K562 (cell line): Measurements from ENCODE around the gene FAM219B. TPM values are rescaled to one million over a fixed set of nuclear protein-coding genes. Genes with fewer than 3 reads are reported as not detected.

ENCODE experiments used
- ATAC-seq: fragments of 200-7000 bp; cut with Tn5 transposase; 3 replicates; pipeline ENCODE4 v1.9.1; 2020; ENCODE audit warnings: moderate library complexity
- BruUV-seq: library from RNA; stranded (reverse); fragments of 400-500 nt; replicated peaks from 2 replicates; lab custom pipeline; 2021; lab: Mats Ljungman, UMichigan
- CTCF ChIA-PET: fragments of 300-600 bp; formaldehyde crosslinking; extraction: SDS; loops from one replicate; lab custom pipeline; 2021; ENCODE audit warnings: low intra/inter-chr PET ratio; lab: Yijun Ruan, JAX
- POLR2A ChIA-PET: fragments of 300-600, 350-650 bp; sonication (Branson Sonifier 250); formaldehyde crosslinking; extraction: SDS; loops from one replicate; lab custom pipeline; 2021; ENCODE audit warnings: antibody characterized with exemption, inconsistent platforms; lab: Yijun Ruan, JAX
- DNase-seq, 4 experiments: peaks; one replicate each; pipeline versions ENCODE4 v3.0.0 to v3.0.0-alpha.2; 2011 to 2018; ENCODE audit warnings: low spot score in 3 of 4, mixed read lengths in 3 of 4; ENCODE audit errors: extremely low read depth in 1 of 4
- FAIRE-seq: peaks from 2 replicates; lab custom pipeline; 2011; peaks lifted over from hg19 to GRCh38; lab: Jason Lieb, UNC
- H2AFZ ChIP-seq: 2 replicates; pipeline ENCODE4 v1.6.0; 2011; ENCODE audit warnings: low read depth, low read length, control low read depth, inconsistent platforms
- H3K27ac ChIP-seq: fragments of 200-600 bp; 3 replicates; pipeline ENCODE4 v1.8.0; 2011; ENCODE audit warnings: low read depth, mild to moderate bottlenecking, control low read depth, inconsistent platforms, low read length, moderate library complexity, mixed read lengths; ENCODE audit errors: extremely low read depth
- H3K27me3 ChIP-seq, 2 experiments: fragments of 300-600 bp in 1 of 2; 2 replicates in 1 of 2; 3 replicates in 1 of 2; pipeline versions ENCODE4 v1.6.0 to v1.8.0; 2011; ENCODE audit warnings: inconsistent platforms in 2 of 2, low read length in 2 of 2, mild to moderate bottlenecking in 1 of 2, mixed read lengths in 1 of 2, moderate library complexity in 1 of 2; ENCODE audit not compliant: control insufficient read depth in 2 of 2, insufficient read depth in 2 of 2
- H3K36me3 ChIP-seq: fragments of 300-600 bp; 3 replicates; pipeline ENCODE4 v1.8.0; 2011; ENCODE audit warnings: mild to moderate bottlenecking, low read length, inconsistent platforms; ENCODE audit not compliant: control insufficient read depth, insufficient read depth
- H3K4me1 ChIP-seq, 2 experiments: fragments of 200-600 bp in 1 of 2; replicated peaks in 1 of 2; 2 replicates in 1 of 2; 3 replicates in 1 of 2; pipeline versions ENCODE4 v1.5.1 to v1.8.0; 2011; ENCODE audit warnings: inconsistent platforms in 2 of 2, low read length in 2 of 2, mild to moderate bottlenecking in 1 of 2, mixed read lengths in 1 of 2, moderate library complexity in 1 of 2; ENCODE audit not compliant: control insufficient read depth in 2 of 2, insufficient read depth in 2 of 2
- H3K4me2 ChIP-seq: 2 replicates; pipeline ENCODE4 v1.6.1; 2011; ENCODE audit warnings: low read length, control low read depth, inconsistent platforms, mixed read lengths; ENCODE audit not compliant: insufficient read depth
- H3K4me3 ChIP-seq: fragments of 200-600 bp; sonication (generic), shearing (Covaris generic); 2 replicates; pipeline ENCODE4 v1.5.1; 2016; ENCODE audit warnings: control low read depth, inconsistent platforms
- H3K79me2 ChIP-seq: fragments of 200-600 bp; 3 replicates; pipeline ENCODE4 v1.8.0; 2011; ENCODE audit warnings: low read length, inconsistent platforms; ENCODE audit not compliant: control insufficient read depth, insufficient read depth
- H3K9ac ChIP-seq, 2 experiments: 2 replicates each; pipeline versions ENCODE4 v1.6.0 to v1.6.1; 2011; ENCODE audit warnings: low read depth in 2 of 2, low read length in 2 of 2, control low read depth in 1 of 2, inconsistent platforms in 1 of 2, mild to moderate bottlenecking in 1 of 2, mixed read lengths in 1 of 2; ENCODE audit not compliant: insufficient read depth in 1 of 2
- H3K9me1 ChIP-seq: one replicate; pipeline ENCODE4 v1.6.0; 2011; ENCODE audit warnings: inconsistent platforms, mild to moderate bottlenecking, low read length, moderate library complexity; ENCODE audit not compliant: control insufficient read depth, insufficient read depth
- H3K9me3 ChIP-seq: replicated peaks from 2 replicates; pipeline ENCODE4 v1.5.1; 2011; ENCODE audit warnings: low read depth, low read length, inconsistent platforms; ENCODE audit not compliant: control insufficient read depth, insufficient read depth
- H4K20me1 ChIP-seq: replicated peaks from 2 replicates; pipeline ENCODE4 v1.6.1; 2011; ENCODE audit warnings: low read length, inconsistent platforms, mixed read lengths; ENCODE audit not compliant: control insufficient read depth, insufficient read depth
- BACH1 ChIP-seq: fragments of 200-800 bp; sonication (Bioruptor generic); IDR thresholded peaks from 2 replicates; pipeline ENCODE4 v1.6.1; 2016; ENCODE audit warnings: missing genetic modification characterization, missing compliant biosample characterization
- CGGBP1 ChIP-seq: fragments of 250-450 bp; sonication (Bioruptor Pico); IDR thresholded peaks from 2 replicates; pipeline ENCODE4 v1.9.0; 2021; ENCODE audit warnings: mild to moderate bottlenecking
- E2F5 ChIP-seq: sonication (generic); formaldehyde crosslinking; IDR thresholded peaks from 2 replicates; pipeline ENCODE4 v1.8.0; 2022; ENCODE audit warnings: mild to moderate bottlenecking, missing genetic modification reagents
- ELF1 ChIP-seq: fragments of 200-800 bp; sonication (Bioruptor generic); IDR thresholded peaks from 2 replicates; pipeline ENCODE4 v1.6.1; 2016; ENCODE audit warnings: missing genetic modification characterization, missing compliant biosample characterization
- ZFP1 ChIP-seq: fragments of 450-650 bp; formaldehyde crosslinking; IDR thresholded peaks from 2 replicates; pipeline ENCODE4 v1.4.0; 2020; ENCODE audit warnings: mild to moderate bottlenecking, mixed read lengths
- ZNF253 ChIP-seq: fragments of 250-450 bp; sonication (Bioruptor Pico); conservative IDR thresholded peaks from 2 replicates; pipeline ENCODE4 v1.6.1; 2021; ENCODE audit warnings: mild to moderate bottlenecking
- ZNF778 ChIP-seq: fragments of 450-650 bp; formaldehyde crosslinking; IDR thresholded peaks from 2 replicates; pipeline ENCODE4 v1.4.0; 2020; ENCODE audit warnings: mild to moderate bottlenecking, moderate library complexity
- WGBS: fragments of 100-300 bp; shearing (Covaris generic); methylation state at CpG from one replicate; pipeline ENCODE4 v1.1.6; 2016; ENCODE audit warnings: low coverage, mixed read lengths; ENCODE audit not compliant: insufficient coverage; ENCODE audit errors: missing lambda C conversion rate; 5-methylcytosine and 5-hydroxymethylcytosine counted together
- in situ Hi-C: fragments of 300-500 bp; cut with MboI; formaldehyde crosslinking; loops from 4 replicates; pipeline ENCODE4 v1.15.0; 2018; ENCODE audit warnings: inconsistent platforms, mixed read lengths
- intact Hi-C: fragments of 100-400 bp; cut with micrococcal nuclease; formaldehyde crosslinking; loops from 2 replicates; pipeline ENCODE4 v1.14.2; 2022
- polyA plus RNA-seq, 8 experiments: library from polyadenylated mRNA; depleted of rRNA in 4 of 8; stranded (reverse) in 5 of 8; unstranded in 3 of 8; fragments of >200 nt; fragmentation: Nextera tagmentation in 2 of 8; fragmentation: Illumina TruSeq in 1 of 8; extraction: Ambion mirVana in 2 of 8; extraction: Trizol in 1 of 8; gene quantifications; 2 replicates each; pipeline versions ENCODE4 v1.2.1 to v1.2.3, GENCODE V29; 2011 to 2014; ENCODE audit warnings: inconsistent platforms in 1 of 8, missing spikeins in 1 of 8
- total RNA-seq, 7 experiments: library from RNA; depleted of rRNA in 6 of 7; stranded (reverse); fragments of >200 nt in 6 of 7; fragmentation: Illumina TruSeq in 2 of 7; extraction: Trizol in 2 of 7; gene quantifications; 2 replicates each; pipeline versions ENCODE4 v1.2.1 to v1.2.3, GENCODE V29; 2011 to 2021; ENCODE audit warnings: low replicate concordance in 1 of 7

The FAM219B gene
- total and polyA plus RNA-seq, 9 of the 15 experiments (the other 6 are each of a cell fraction or from before 2014, with no cell fraction given), result 6.8 to 50.4 (median 29.4) TPM

GRCh38 chr15:74865316-74865715, 41.3 kb downstream of the FAM219B start:
- intact Hi-C loops (no loop called here), in situ Hi-C loops (no loop called here)
- ChIA-PET POLR2A (interaction anchor here (0.6 kb wide), 1 partner anchor 18 kb away, joined by 3 read pairs; no protein-coding TSS in a partner anchor), CTCF (no interaction called here)
- DNase-seq (peak in 1 of 4 experiments; percentile 4), ATAC-seq (no peak), FAIRE-seq (no peak)
- H3K4me3 ChIP-seq, result no peak overlapping the region
- H3K79me2 ChIP-seq, result peaks cover 53% of the 10 kb centered on the region
- H3K27ac ChIP-seq, result no peak overlapping the region
- peaks cover 7 to 13% of the 10 kb centered on the region in 2 experiments; a peak in 3 of 5 replicates for H3K4me1 ChIP-seq
- no peak overlapping the region for H2AFZ ChIP-seq
- H3K9me1 ChIP-seq, result peaks cover 7% of the 10 kb centered on the region
- H3K9ac ChIP-seq, result no peak overlapping the region
- H3K4me2 ChIP-seq, result no peak overlapping the region
- TF ChIP-seq ZFP1 (no peak), CGGBP1 (CRISPR knock-in tag) (no peak), BACH1 (tag) (no peak), ELF1 (tag) (no peak), ZNF778 (no peak), E2F5 (no peak), ZNF253 (no peak)
- peaks cover 38% of the 10 kb centered on the region for H3K36me3 ChIP-seq
- H4K20me1 ChIP-seq, result 0 out of 2 replicates have a peak, but pooled peaks cover 5% of the 10 kb centered on the region
- no TSS peak for BruUV-seq
- no peaks in the 10 kb centered on the region; the same call in 1 of the 2 replicates for H3K9me3 ChIP-seq
- 59% methylated on average over 2 of the region's 2 CpGs for WGBS
- H3K27me3 ChIP-seq, result no peaks in the 10 kb centered on the region
